NCI-H226 (cell line): Measurements from ENCODE around the gene AATK.

Experiments used
- DNase-seq: peaks from one replicate; pipeline ENCODE4 v3.0.0-alpha.2; 2015

The AATK gene

GRCh38 chr17:81111066-81111465 lies 55.0 kb downstream of the AATK start:
- no peak for DNase-seq

GRCh38 chr17:81110488-81111040 lies 55.5 kb downstream of the AATK start:
- no peak for DNase-seq

- no peak for DNase-seq
Measured at GRCh38 chr17:81109957-81110356, 56.1 kb downstream of the AATK start.

- DNase-seq: no peak
Measured at GRCh38 chr17:81108220-81108619, 57.8 kb downstream of the AATK start.

GRCh38 chr17:81106716-81107115 lies 59.3 kb downstream of the AATK start:
- no peak for DNase-seq

GRCh38 chr17:81103379-81103778 lies 62.6 kb downstream of the AATK start:
- DNase-seq: no peak

- no peak for DNase-seq
Measured at GRCh38 chr17:81102869-81103268, 63.2 kb downstream of the AATK start.

GRCh38 chr17:81102352-81102751 lies 63.7 kb downstream of the AATK start:
- DNase-seq: no peak

GRCh38 chr17:81101614-81102306 lies 64.3 kb downstream of the AATK start:
- peak; percentile 56 for DNase-seq

GRCh38 chr17:81100668-81101067 lies 65.4 kb downstream of the AATK start:
- no peak for DNase-seq

- DNase-seq: no peak
Measured at GRCh38 chr17:81099888-81100287, 66.1 kb downstream of the AATK start.

GRCh38 chr17:81097943-81098308 lies 68.1 kb downstream of the AATK start:
- peak; percentile 62 for DNase-seq

- DNase-seq: peak; percentile 79
Measured at GRCh38 chr17:81097134-81097942, 68.7 kb downstream of the AATK start.

- peak; percentile 74 for DNase-seq
Measured at GRCh38 chr17:81096741-81097133, 69.3 kb downstream of the AATK start.

- no peak for DNase-seq
Measured at GRCh38 chr17:81095383-81095762, 70.6 kb downstream of the AATK start.

- peak; percentile 98 for DNase-seq
Measured at GRCh38 chr17:81094509-81095382, 71.3 kb downstream of the AATK start.

- DNase-seq: no peak
Measured at GRCh38 chr17:81093619-81094508, 72.2 kb downstream of the AATK start.

GRCh38 chr17:81092518-81093095 lies 73.4 kb downstream of the AATK start:
- no peak for DNase-seq

- DNase-seq: no peak
Measured at GRCh38 chr17:81091774-81092517, 74.1 kb downstream of the AATK start.

GRCh38 chr17:81091154-81091553 lies 74.9 kb downstream of the AATK start:
- DNase-seq: no peak
